ENCODE results near the gene TSPAN9.

DNA sequence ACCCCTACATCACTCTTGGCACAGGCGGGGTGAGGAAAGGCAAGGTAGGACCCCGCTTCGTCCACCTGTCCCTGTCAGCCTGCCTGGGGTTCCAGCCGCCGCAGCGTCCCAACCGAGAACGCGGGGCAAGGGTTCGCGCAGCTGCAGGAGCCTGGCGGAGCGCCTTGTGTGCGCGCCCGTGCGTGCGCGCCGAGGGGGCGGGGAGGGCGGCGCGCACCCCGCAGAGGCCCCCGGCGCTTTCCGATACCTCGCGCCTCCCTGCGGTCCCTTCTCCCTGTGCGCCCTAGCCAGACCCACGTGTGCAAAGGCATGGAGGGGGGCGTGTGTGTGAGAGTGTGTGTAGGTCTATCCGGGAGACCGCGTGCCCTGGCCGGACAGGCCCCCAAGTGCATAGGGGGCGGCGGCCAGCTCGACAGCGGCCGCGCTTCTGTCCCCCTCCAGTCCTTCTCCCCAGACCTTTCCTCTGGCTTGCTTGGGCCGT is 122.4 kb downstream of the TSPAN9 start:
- TF ChIP-seq, protein P1, sequence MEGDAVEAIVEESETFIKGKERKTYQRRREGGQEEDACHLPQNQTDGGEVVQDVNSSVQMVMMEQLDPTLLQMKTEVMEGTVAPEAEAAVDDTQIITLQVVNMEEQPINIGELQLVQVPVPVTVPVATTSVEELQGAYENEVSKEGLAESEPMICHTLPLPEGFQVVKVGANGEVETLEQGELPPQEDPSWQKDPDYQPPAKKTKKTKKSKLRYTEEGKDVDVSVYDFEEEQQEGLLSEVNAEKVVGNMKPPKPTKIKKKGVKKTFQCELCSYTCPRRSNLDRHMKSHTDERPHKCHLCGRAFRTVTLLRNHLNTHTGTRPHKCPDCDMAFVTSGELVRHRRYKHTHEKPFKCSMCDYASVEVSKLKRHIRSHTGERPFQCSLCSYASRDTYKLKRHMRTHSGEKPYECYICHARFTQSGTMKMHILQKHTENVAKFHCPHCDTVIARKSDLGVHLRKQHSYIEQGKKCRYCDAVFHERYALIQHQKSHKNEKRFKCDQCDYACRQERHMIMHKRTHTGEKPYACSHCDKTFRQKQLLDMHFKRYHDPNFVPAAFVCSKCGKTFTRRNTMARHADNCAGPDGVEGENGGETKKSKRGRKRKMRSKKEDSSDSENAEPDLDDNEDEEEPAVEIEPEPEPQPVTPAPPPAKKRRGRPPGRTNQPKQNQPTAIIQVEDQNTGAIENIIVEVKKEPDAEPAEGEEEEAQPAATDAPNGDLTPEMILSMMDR (IDR thresholded peaks at IDR 0.05) = no peak
- no peak for TF ChIP-seq POLR2A (IDR thresholded peaks at IDR 0.05)
